Endothelial cell of umbilical vein (primary cell): ENCODE results near the gene ARHGEF38.

Experiments used
- EZH2 ChIP-seq: IDR thresholded peaks from 2 replicates; pipeline ENCODE4 v1.6.1; 2012; ENCODE audit warnings: borderline replicate concordance, low read depth, mild to moderate bottlenecking, moderate library complexity, low read length, inconsistent platforms; ENCODE audit not compliant: severe bottlenecking
- POLR2A ChIP-seq: IDR thresholded peaks from 2 replicates; pipeline ENCODE4 v1.6.1; 2012; ENCODE audit warnings: low read depth, mild to moderate bottlenecking, control low read depth, low read length
- POLR2AphosphoS5 ChIP-seq: IDR thresholded peaks from 2 replicates; pipeline ENCODE4 v1.6.1; 2012; ENCODE audit warnings: low read depth, mild to moderate bottlenecking, control low read depth, low read length, moderate library complexity; ENCODE audit not compliant: insufficient read depth
- TF ChIP-seq, protein P1 (sequence below), 2 donors: IDR thresholded peaks; 1 replicate in 1 of 2; 2 replicates in 1 of 2; pipeline ENCODE4 v1.5.1; 2011; ENCODE audit warnings: low read length in 2 of 2, mild to moderate bottlenecking in 2 of 2, moderate library complexity in 2 of 2, control low read depth in 1 of 2, inconsistent platforms in 1 of 2, low read depth in 1 of 2; ENCODE audit not compliant: insufficient read depth in 1 of 2; ENCODE audit errors: extremely low read depth in 1 of 2
- TF ChIP-seq, protein P2 (sequence below): IDR thresholded peaks from 2 replicates; pipeline ENCODE4 v1.6.1; 2011; ENCODE audit not compliant: insufficient read depth, insufficient read length

DNA sequence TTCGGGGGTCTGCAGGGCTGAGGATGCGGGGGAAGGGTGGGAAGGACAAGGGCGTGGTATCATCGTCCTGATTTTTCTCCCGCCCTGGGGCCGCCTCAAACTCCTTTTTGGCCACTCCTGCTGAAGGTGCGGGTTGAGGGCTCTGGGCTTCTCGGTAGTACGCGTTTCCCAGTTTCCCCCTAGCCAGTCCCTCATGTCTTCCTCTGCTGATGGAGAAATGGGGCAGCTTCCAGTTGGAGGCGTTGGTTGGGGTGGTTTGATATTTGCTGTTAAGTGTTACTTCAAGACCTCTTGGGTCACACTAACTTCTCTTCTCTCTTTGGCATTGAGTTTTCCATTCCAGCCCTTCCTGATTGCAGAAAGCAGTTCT is 156.6 kb downstream of the ARHGEF38 start:
- TF ChIP-seq, protein P1, sequence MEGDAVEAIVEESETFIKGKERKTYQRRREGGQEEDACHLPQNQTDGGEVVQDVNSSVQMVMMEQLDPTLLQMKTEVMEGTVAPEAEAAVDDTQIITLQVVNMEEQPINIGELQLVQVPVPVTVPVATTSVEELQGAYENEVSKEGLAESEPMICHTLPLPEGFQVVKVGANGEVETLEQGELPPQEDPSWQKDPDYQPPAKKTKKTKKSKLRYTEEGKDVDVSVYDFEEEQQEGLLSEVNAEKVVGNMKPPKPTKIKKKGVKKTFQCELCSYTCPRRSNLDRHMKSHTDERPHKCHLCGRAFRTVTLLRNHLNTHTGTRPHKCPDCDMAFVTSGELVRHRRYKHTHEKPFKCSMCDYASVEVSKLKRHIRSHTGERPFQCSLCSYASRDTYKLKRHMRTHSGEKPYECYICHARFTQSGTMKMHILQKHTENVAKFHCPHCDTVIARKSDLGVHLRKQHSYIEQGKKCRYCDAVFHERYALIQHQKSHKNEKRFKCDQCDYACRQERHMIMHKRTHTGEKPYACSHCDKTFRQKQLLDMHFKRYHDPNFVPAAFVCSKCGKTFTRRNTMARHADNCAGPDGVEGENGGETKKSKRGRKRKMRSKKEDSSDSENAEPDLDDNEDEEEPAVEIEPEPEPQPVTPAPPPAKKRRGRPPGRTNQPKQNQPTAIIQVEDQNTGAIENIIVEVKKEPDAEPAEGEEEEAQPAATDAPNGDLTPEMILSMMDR (IDR thresholded peaks at IDR 0.05; ENCODE audit: extremely low read depth in 1 of 2, insufficient read depth in 1 of 2, low read depth in 1 of 2, low read length in 2 of 2) = no peak
- TF ChIP-seq EZH2 = no peak
- TF ChIP-seq POLR2AphosphoS5 = no peak
- TF ChIP-seq, protein P2, sequence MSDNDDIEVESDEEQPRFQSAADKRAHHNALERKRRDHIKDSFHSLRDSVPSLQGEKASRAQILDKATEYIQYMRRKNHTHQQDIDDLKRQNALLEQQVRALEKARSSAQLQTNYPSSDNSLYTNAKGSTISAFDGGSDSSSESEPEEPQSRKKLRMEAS = no peak
- no peak for TF ChIP-seq POLR2A
